ENCODE measurements around the gene EPC1.

The EPC1 gene

GRCh38 chr10:32349199-32349585, 2.2 kb upstream of the EPC1 start:
- no peaks in the 10 kb centered on the region for H3K9me3 ChIP-seq (ENCODE audit: control insufficient read depth, low read depth, low read length)
- H3K36me3 ChIP-seq (ENCODE audit: control insufficient read depth, low read depth, low read length): peaks cover 2% of the 10 kb centered on the region
- no peak overlapping the region for H3K9ac ChIP-seq (ENCODE audit: low read length)
- H3K4me1 ChIP-seq (ENCODE audit: control insufficient read depth, low read depth, low read length): peaks cover 15% of the 10 kb centered on the region
- H3K27me3 ChIP-seq (ENCODE audit: control insufficient read depth, insufficient read depth, low read length): no peaks in the 10 kb centered on the region
- no peak overlapping the region for H3K4me3 ChIP-seq (ENCODE audit: low read length)
- no peak overlapping the region for H3K27ac ChIP-seq (ENCODE audit: low read length)

- Histone ChIP-seq H3K4me3 (ENCODE audit: low read length) (peak overlapping the region; percentile 95), H3K4me1 (ENCODE audit: control insufficient read depth, low read depth, low read length) (peaks cover 15% of the 10 kb centered on the region), H3K9me3 (ENCODE audit: control insufficient read depth, low read depth, low read length) (no peaks in the 10 kb centered on the region), H3K27ac (ENCODE audit: low read length) (no peak overlapping the region), H3K36me3 (ENCODE audit: control insufficient read depth, low read depth, low read length) (peaks cover 8% of the 10 kb centered on the region), H3K27me3 (ENCODE audit: control insufficient read depth, insufficient read depth, low read length) (no peaks in the 10 kb centered on the region), H3K9ac (ENCODE audit: low read length) (no peak overlapping the region)
Observed at GRCh38 chr10:32348297-32349198, 1.6 kb upstream of the EPC1 start.

- H3K4me1 ChIP-seq (ENCODE audit: control insufficient read depth, low read depth, low read length): peaks cover 17% of the 10 kb centered on the region
- H3K4me3 ChIP-seq (ENCODE audit: low read length): peak overlapping the region; percentile 95
- H3K36me3 ChIP-seq (ENCODE audit: control insufficient read depth, low read depth, low read length): peaks cover 9% of the 10 kb centered on the region
- H3K27ac ChIP-seq (ENCODE audit: low read length): no peak overlapping the region
- H3K27me3 ChIP-seq (ENCODE audit: control insufficient read depth, insufficient read depth, low read length): no peaks in the 10 kb centered on the region
- peak overlapping the region; percentile 100 for H3K9ac ChIP-seq (ENCODE audit: low read length)
- no peaks in the 10 kb centered on the region for H3K9me3 ChIP-seq (ENCODE audit: control insufficient read depth, low read depth, low read length)
Observed at GRCh38 chr10:32347363-32348022, 535 bp upstream of the EPC1 start.

- H3K9ac ChIP-seq (ENCODE audit: low read length): peak overlapping the region; percentile 100
- peak overlapping the region; percentile 95 for H3K4me3 ChIP-seq (ENCODE audit: low read length)
- H3K9me3 ChIP-seq (ENCODE audit: control insufficient read depth, low read depth, low read length): no peaks in the 10 kb centered on the region
- no peaks in the 10 kb centered on the region for H3K27me3 ChIP-seq (ENCODE audit: control insufficient read depth, insufficient read depth, low read length)
- H3K27ac ChIP-seq (ENCODE audit: low read length): peak overlapping the region; percentile 100
- peaks cover 23% of the 10 kb centered on the region for H3K4me1 ChIP-seq (ENCODE audit: control insufficient read depth, low read depth, low read length)
- peaks cover 9% of the 10 kb centered on the region for H3K36me3 ChIP-seq (ENCODE audit: control insufficient read depth, low read depth, low read length)
Observed at GRCh38 chr10:32346134-32346550, 816 bp downstream of the EPC1 start.

- H3K9me3 ChIP-seq (ENCODE audit: control insufficient read depth, low read depth, low read length): no peaks in the 10 kb centered on the region
- peaks cover 9% of the 10 kb centered on the region for H3K36me3 ChIP-seq (ENCODE audit: control insufficient read depth, low read depth, low read length)
- H3K4me1 ChIP-seq (ENCODE audit: control insufficient read depth, low read depth, low read length): peaks cover 16% of the 10 kb centered on the region
- H3K27ac ChIP-seq (ENCODE audit: low read length): no peak overlapping the region
- no peak overlapping the region for H3K9ac ChIP-seq (ENCODE audit: low read length)
- no peak overlapping the region for H3K4me3 ChIP-seq (ENCODE audit: low read length)
- H3K27me3 ChIP-seq (ENCODE audit: control insufficient read depth, insufficient read depth, low read length): no peaks in the 10 kb centered on the region
Observed at GRCh38 chr10:32341596-32341995, 5.4 kb downstream of the EPC1 start.

- Histone ChIP-seq H3K27me3 (ENCODE audit: control insufficient read depth, insufficient read depth, low read length) (no peaks in the 10 kb centered on the region), H3K36me3 (ENCODE audit: control insufficient read depth, low read depth, low read length) (peaks cover 9% of the 10 kb centered on the region), H3K4me1 (ENCODE audit: control insufficient read depth, low read depth, low read length) (peaks cover 16% of the 10 kb centered on the region), H3K9me3 (ENCODE audit: control insufficient read depth, low read depth, low read length) (no peaks in the 10 kb centered on the region), H3K9ac (ENCODE audit: low read length) (no peak overlapping the region), H3K27ac (ENCODE audit: low read length) (no peak overlapping the region), H3K4me3 (ENCODE audit: low read length) (no peak overlapping the region)
Observed at GRCh38 chr10:32340596-32341180, 6.3 kb downstream of the EPC1 start.

GRCh38 chr10:32338262-32338661, 8.7 kb downstream of the EPC1 start:
- no peak overlapping the region for H3K4me3 ChIP-seq (ENCODE audit: low read length)
- peaks cover 16% of the 10 kb centered on the region for H3K4me1 ChIP-seq (ENCODE audit: control insufficient read depth, low read depth, low read length)
- H3K9ac ChIP-seq (ENCODE audit: low read length): no peak overlapping the region
- no peaks in the 10 kb centered on the region for H3K9me3 ChIP-seq (ENCODE audit: control insufficient read depth, low read depth, low read length)
- H3K27me3 ChIP-seq (ENCODE audit: control insufficient read depth, insufficient read depth, low read length): no peaks in the 10 kb centered on the region
- H3K27ac ChIP-seq (ENCODE audit: low read length): no peak overlapping the region
- H3K36me3 ChIP-seq (ENCODE audit: control insufficient read depth, low read depth, low read length): no peaks in the 10 kb centered on the region

GRCh38 chr10:32337350-32337749, 9.6 kb downstream of the EPC1 start:
- Histone ChIP-seq H3K9ac (ENCODE audit: low read length) (no peak overlapping the region), H3K27me3 (ENCODE audit: control insufficient read depth, insufficient read depth, low read length) (no peaks in the 10 kb centered on the region), H3K4me3 (ENCODE audit: low read length) (no peak overlapping the region), H3K36me3 (ENCODE audit: control insufficient read depth, low read depth, low read length) (no peaks in the 10 kb centered on the region), H3K27ac (ENCODE audit: low read length) (no peak overlapping the region), H3K9me3 (ENCODE audit: control insufficient read depth, low read depth, low read length) (no peaks in the 10 kb centered on the region), H3K4me1 (ENCODE audit: control insufficient read depth, low read depth, low read length) (peaks cover 16% of the 10 kb centered on the region)

GRCh38 chr10:32333849-32334248, 13.1 kb downstream of the EPC1 start:
- no peak overlapping the region for H3K9ac ChIP-seq (ENCODE audit: low read length)
- H3K4me3 ChIP-seq (ENCODE audit: low read length): no peak overlapping the region
- H3K27me3 ChIP-seq (ENCODE audit: control insufficient read depth, insufficient read depth, low read length): no peaks in the 10 kb centered on the region
- H3K9me3 ChIP-seq (ENCODE audit: control insufficient read depth, low read depth, low read length): no peaks in the 10 kb centered on the region
- H3K4me1 ChIP-seq (ENCODE audit: control insufficient read depth, low read depth, low read length): peaks cover 39% of the 10 kb centered on the region
- H3K36me3 ChIP-seq (ENCODE audit: control insufficient read depth, low read depth, low read length): no peaks in the 10 kb centered on the region
- no peak overlapping the region for H3K27ac ChIP-seq (ENCODE audit: low read length)

- Histone ChIP-seq H3K36me3 (ENCODE audit: control insufficient read depth, low read depth, low read length) (no peaks in the 10 kb centered on the region), H3K4me3 (ENCODE audit: low read length) (no peak overlapping the region), H3K27ac (ENCODE audit: low read length) (no peak overlapping the region), H3K9me3 (ENCODE audit: control insufficient read depth, low read depth, low read length) (no peaks in the 10 kb centered on the region), H3K4me1 (ENCODE audit: control insufficient read depth, low read depth, low read length) (peaks cover 47% of the 10 kb centered on the region), H3K9ac (ENCODE audit: low read length) (no peak overlapping the region), H3K27me3 (ENCODE audit: control insufficient read depth, insufficient read depth, low read length) (no peaks in the 10 kb centered on the region)
Observed at GRCh38 chr10:32332299-32332750, 14.6 kb downstream of the EPC1 start.

GRCh38 chr10:32331606-32332005, 15.4 kb downstream of the EPC1 start:
- H3K4me1 ChIP-seq (ENCODE audit: control insufficient read depth, low read depth, low read length): peaks cover 54% of the 10 kb centered on the region
- H3K4me3 ChIP-seq (ENCODE audit: low read length): no peak overlapping the region
- H3K27ac ChIP-seq (ENCODE audit: low read length): no peak overlapping the region
- no peaks in the 10 kb centered on the region for H3K36me3 ChIP-seq (ENCODE audit: control insufficient read depth, low read depth, low read length)
- no peaks in the 10 kb centered on the region for H3K9me3 ChIP-seq (ENCODE audit: control insufficient read depth, low read depth, low read length)
- no peaks in the 10 kb centered on the region for H3K27me3 ChIP-seq (ENCODE audit: control insufficient read depth, insufficient read depth, low read length)
- H3K9ac ChIP-seq (ENCODE audit: low read length): no peak overlapping the region
